Mucosa of descending colon (tissue), 3 donors: ENCODE results near the gene JAKMIP2. TPM values are rescaled to one million over a fixed set of nuclear protein-coding genes. Genes with fewer than 3 reads are reported as not detected.

ENCODE experiments used
- total RNA-seq, 3 donors: library from RNA; stranded (reverse); fragmentation: NEBNext Ultra II Directional in 2 of 3; extraction: Animal tissue kit (Norgen Biotek cat#: 25700) in 2 of 3; gene quantifications; one replicate each; pipeline versions ENCODE4 v1.2.1 to v1.2.4, GENCODE V29; 2021 to 2023
- donor health status: DM: no; HTN: no; CAD: no; lungs with moderate emphysema.
- donor health status: DM: no; HTN: no; CAD: no.
- donor health status: DM: no; HTN: yes; CAD: no.

The JAKMIP2 gene
- total RNA-seq, 3 donors from 2014 or later, result 0.90 to 9.0 (median 2.0) TPM

Other genes starting within 250 kb of the JAKMIP2 start
- gene SPINK1, start 48.9 kb upstream of the JAKMIP2 start, total RNA-seq, result 1,000 to 10,000 TPM in 1 of 3 donors, 100 to 1,000 TPM in 2; 254 to 1,081 (median 273) TPM
- not detected for gene SCGB3A2, start 96.0 kb upstream of the JAKMIP2 start, total RNA-seq
- not detected for gene C5orf46, start 123.8 kb upstream of the JAKMIP2 start, total RNA-seq